Thoracic aorta (tissue), 2 donors: Measurements from ENCODE around the gene MED8. TPM values are rescaled to one million over a fixed set of nuclear protein-coding genes. Genes with fewer than 3 reads are reported as not detected.

ENCODE experiments used
- ATAC-seq: fragments of 150-250 bp; one replicate; pipeline ENCODE4 v1.8.0; 2017; ENCODE audit warnings: low read depth; ENCODE audit not compliant: insufficient number of reproducible peaks, low FRiP score
- DNase-seq: peaks from one replicate; pipeline ENCODE4 v3.0.0-alpha.2; 2020; ENCODE audit warnings: low spot score
- H3K27ac ChIP-seq, 2 donors: fragments of 200-600 bp; sonication (generic); 1 replicate in 1 of 2; 2 replicates in 1 of 2; pipeline ENCODE4 v1.5.1; 2016; ENCODE audit warnings: mild to moderate bottlenecking in 2 of 2, moderate library complexity in 2 of 2
- H3K27me3 ChIP-seq: fragments of 200-600 bp; sonication (generic); replicated peaks from 2 replicates; pipeline ENCODE4 v1.6.0; 2016; ENCODE audit warnings: mild to moderate bottlenecking; ENCODE audit not compliant: insufficient read depth
- H3K36me3 ChIP-seq: fragments of 200-600 bp; sonication (generic); one replicate; pipeline ENCODE4 v1.5.1; 2016
- H3K4me1 ChIP-seq, 2 donors: fragments of 200-600 bp; sonication (generic); 1 replicate in 1 of 2; 2 replicates in 1 of 2; pipeline versions ENCODE4 v1.5.1 to v1.6.0; 2016; ENCODE audit warnings: low read depth in 2 of 2, mild to moderate bottlenecking in 1 of 2; ENCODE audit not compliant: control insufficient read depth in 1 of 2
- H3K4me3 ChIP-seq: fragments of 200-600 bp; sonication (generic); 2 replicates; pipeline ENCODE4 v1.5.1; 2016; ENCODE audit warnings: mild to moderate bottlenecking
- H3K9me3 ChIP-seq: fragments of 200-600 bp; sonication (generic); 2 replicates; pipeline ENCODE4 v1.5.1; 2016
- total RNA-seq, 2 donors: library from RNA; depleted of rRNA; stranded (reverse); fragments of >200 nt; gene quantifications; one replicate each; pipeline versions ENCODE4 v1.1.0 to v1.2.3, GENCODE V29; 2016
- TF ChIP-seq, protein P1 (sequence below): fragments of 200-600 bp; sonication (generic); IDR thresholded peaks from one replicate; pipeline ENCODE4 v1.5.1; 2019; ENCODE audit warnings: antibody characterized with exemption

MED8 gene
- total RNA-seq, 2 donors from 2014 or later = 33.8 to 52.7 TPM

DNA sequence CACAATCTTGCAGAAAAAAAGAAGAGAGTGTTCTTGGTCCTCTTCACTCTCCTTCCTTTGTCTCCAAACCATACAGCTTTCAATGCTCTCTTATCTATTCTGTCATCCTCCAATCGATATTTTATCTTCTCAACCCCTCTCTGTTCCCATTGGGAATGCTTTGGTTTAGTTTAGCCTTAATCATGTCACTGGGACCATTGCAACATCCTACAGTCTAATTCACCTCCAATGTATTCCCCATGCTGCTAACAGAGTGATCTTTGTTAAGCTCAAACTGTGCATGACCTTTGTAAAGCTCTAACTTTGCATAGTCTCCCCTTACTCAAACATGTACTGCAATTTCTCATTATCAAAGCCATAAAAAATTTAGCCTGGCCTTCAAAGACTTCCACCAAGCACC, 49.0 kb downstream of the MED8 start:
- H3K4me3 ChIP-seq = no peak overlapping the region
- peaks cover 0 to 6% of the 10 kb centered on the region in 2 donors for H3K4me1 ChIP-seq
- TF ChIP-seq, protein P1, sequence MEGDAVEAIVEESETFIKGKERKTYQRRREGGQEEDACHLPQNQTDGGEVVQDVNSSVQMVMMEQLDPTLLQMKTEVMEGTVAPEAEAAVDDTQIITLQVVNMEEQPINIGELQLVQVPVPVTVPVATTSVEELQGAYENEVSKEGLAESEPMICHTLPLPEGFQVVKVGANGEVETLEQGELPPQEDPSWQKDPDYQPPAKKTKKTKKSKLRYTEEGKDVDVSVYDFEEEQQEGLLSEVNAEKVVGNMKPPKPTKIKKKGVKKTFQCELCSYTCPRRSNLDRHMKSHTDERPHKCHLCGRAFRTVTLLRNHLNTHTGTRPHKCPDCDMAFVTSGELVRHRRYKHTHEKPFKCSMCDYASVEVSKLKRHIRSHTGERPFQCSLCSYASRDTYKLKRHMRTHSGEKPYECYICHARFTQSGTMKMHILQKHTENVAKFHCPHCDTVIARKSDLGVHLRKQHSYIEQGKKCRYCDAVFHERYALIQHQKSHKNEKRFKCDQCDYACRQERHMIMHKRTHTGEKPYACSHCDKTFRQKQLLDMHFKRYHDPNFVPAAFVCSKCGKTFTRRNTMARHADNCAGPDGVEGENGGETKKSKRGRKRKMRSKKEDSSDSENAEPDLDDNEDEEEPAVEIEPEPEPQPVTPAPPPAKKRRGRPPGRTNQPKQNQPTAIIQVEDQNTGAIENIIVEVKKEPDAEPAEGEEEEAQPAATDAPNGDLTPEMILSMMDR = no peak
- no peaks in the 10 kb centered on the region for H3K36me3 ChIP-seq
- DNase-seq (no peak), ATAC-seq (no peak)
- H3K9me3 ChIP-seq = no peaks in the 10 kb centered on the region
- no peak overlapping the region for H3K27ac ChIP-seq
- no peaks in the 10 kb centered on the region for H3K27me3 ChIP-seq

DNA sequence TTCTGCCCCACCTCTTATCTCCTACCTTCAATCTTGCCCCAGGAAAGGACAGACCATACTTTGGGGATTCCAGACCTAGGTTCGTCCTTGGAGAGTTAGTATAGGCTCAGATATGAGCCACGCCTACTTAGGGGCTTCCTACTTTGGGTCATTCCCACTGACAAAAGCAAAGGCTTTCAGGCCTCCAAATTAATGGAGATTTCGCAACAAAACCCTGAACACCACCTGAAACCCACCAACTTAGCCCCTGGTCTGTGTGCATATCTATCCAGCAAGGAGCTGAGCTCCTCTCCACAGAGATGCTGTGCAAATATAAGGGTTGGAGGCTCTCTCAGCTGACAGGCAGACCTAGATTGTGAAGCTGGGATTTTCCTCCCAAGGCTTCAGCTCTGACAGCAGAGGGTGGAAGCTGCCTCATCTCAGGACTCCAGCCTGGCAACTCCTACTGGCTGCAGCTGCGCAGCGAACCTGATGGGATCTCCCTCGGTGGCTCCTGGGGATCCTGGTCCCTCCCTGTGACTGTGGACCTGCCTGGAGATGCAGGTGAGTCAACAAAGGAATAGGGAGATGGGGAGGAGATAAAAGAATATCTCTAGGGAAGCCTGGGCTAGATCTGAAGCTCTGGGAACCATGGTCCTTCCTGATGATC, 49.9 kb downstream of the MED8 start:
- H3K36me3 ChIP-seq = no peaks in the 10 kb centered on the region
- no peaks in the 10 kb centered on the region for H3K9me3 ChIP-seq
- ATAC-seq (no peak), DNase-seq (no peak)
- H3K4me3 ChIP-seq = no peak overlapping the region
- no peaks in the 10 kb centered on the region for H3K27me3 ChIP-seq
- H3K4me1 ChIP-seq = peaks cover 0 to 6% of the 10 kb centered on the region in 2 donors
- TF ChIP-seq, protein P1 = no peak
- no peak overlapping the region for H3K27ac ChIP-seq

DNA sequence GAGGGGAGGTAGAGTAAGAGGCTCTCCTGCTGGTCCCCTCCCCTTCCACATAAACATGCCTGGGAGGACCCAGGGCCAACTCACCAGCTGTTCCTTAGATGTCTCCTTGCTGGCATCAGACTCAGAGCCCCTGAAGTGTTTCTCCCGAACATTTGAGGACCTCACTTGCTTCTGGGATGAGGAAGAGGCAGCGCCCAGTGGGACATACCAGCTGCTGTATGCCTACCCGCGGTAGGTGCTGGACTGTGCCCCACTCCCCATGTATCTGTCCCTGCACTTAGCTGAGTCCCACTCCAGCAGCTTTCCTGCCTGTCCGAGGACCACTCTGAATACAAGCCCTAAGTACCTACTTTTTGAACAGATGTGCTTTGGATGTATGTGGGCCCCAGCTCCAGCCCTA, 51.6 kb downstream of the MED8 start:
- Histone ChIP-seq H3K4me1 (no peaks in the 10 kb centered on the region), H3K9me3 (no peaks in the 10 kb centered on the region), H3K27ac (no peak overlapping the region), H3K27me3 (no peaks in the 10 kb centered on the region), H3K4me3 (no peak overlapping the region), H3K36me3 (no peaks in the 10 kb centered on the region)
- TF ChIP-seq, protein P1 = no peak
- DNase-seq (no peak), ATAC-seq (no peak)

DNA sequence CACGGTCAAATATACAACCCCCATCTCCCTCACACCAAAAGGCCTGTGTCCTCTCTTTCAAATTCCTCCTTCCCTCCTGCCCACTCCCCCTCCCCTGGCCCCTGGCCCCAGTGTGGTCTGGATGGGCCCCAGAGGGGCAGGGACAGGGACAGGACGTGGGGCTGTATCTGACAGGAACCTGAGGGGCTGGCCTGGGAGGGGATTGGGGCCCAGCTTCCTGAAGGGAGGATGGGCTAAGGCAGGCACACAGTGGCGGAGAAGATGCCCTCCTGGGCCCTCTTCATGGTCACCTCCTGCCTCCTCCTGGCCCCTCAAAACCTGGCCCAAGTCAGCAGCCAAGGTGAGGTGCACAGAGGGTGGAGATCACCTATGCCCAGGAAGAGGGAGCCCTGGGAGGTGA, 52.0 kb downstream of the MED8 start, which contains the start of gene MPL:
Gene MPL, plus strand, starts transcription at position 231 of the 400 bp plus-strand sequence. Its CDS starts 31 bp downstream, at position 262.
- H3K4me1 ChIP-seq = no peaks in the 10 kb centered on the region
- TF ChIP-seq, protein P1 = no peak
- no peak within 1 kb of the TSS for H3K27ac ChIP-seq
- no peak within 1 kb of the TSS for H3K4me3 ChIP-seq
- no peaks in the 10 kb centered on the region for H3K27me3 ChIP-seq
- ATAC-seq (no peak), DNase-seq (no peak)
- no peaks in the 10 kb centered on the region for H3K9me3 ChIP-seq
- no peaks in the 10 kb centered on the region for H3K36me3 ChIP-seq

DNA sequence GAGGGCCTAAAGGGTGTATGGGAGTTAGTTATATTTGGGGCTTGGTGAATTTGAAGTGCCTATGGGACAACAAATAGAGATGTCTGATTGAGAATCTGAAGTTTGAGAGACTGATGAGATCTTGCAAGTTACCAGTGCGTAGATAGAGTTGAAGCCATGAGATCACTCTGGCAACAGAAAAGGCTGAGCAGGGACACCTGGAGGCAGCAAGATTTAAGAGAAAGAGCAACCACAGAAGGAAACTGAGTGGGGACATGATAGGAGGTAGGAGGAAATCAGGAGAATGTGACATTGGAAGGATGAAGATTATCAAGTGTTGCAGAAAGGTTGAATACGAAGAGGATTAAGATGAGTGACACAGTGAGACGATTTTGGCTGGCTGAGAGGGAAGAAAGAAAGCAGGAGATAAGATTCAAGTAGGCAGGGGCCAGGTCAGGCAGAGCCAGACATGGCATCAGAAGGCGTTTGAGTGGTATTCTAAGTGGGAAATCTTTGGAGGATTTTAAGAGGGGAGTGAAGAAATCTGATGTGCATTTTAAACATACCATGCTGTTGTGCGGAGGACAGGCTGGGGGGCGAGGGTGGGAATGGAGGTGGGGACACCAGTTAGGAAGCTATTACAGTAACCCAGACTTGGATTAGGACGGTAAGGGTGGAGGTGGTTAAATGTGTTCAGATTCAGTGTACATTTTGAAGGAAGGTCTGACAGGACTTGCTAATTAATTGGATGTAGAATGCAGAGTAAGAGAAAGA, 55.0 kb downstream of the MED8 start:
- no peak overlapping the region for H3K27ac ChIP-seq
- no peak overlapping the region for H3K4me3 ChIP-seq
- TF ChIP-seq, protein P1 = no peak
- no peak for DNase-seq
- H3K27me3 ChIP-seq = no peaks in the 10 kb centered on the region
- peaks cover 0 to 6% of the 10 kb centered on the region in 2 donors for H3K4me1 ChIP-seq
- H3K9me3 ChIP-seq = no peaks in the 10 kb centered on the region
- no peak for ATAC-seq
- no peaks in the 10 kb centered on the region for H3K36me3 ChIP-seq
